HG03159 (cell line): Measurements from ENCODE around the gene AEBP2.

ENCODE experiments used
- ATAC-seq: cut with Tn5 transposase; IDR thresholded peaks from one replicate; pipeline ENCODE4 v1.9.1; 2021; ENCODE audit warnings: mild to moderate bottlenecking, moderate library complexity; ENCODE audit not compliant: unreplicated experiment

AEBP2 gene

GRCh38 chr12:19498099-19498498 is 58.8 kb downstream of the AEBP2 start:
- ATAC-seq = no peak

DNA sequence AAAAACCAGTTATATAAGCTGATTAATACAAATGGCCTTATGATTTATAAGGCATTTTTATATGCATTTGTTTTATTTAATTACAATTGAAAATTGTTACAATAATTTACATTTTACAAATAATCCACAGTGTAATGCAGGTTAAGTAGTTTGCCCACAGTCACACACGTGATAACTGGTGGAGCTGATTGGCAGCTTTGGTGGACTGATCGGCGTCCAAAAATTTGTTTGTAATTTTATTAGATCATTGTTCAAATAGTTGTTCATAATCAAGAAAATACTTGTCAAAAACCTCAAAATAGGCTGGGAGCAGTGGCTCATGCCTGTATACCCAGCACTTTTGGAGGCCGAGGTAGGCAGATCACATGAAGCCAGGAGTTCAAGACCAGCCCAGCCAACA is 59.7 kb downstream of the AEBP2 start:
- ATAC-seq = no peak

- no peak for ATAC-seq
Measured at GRCh38 chr12:19506497-19506896, 67.2 kb downstream of the AEBP2 start.

- no peak for ATAC-seq
Measured at GRCh38 chr12:19507823-19508222, 68.5 kb downstream of the AEBP2 start.

DNA sequence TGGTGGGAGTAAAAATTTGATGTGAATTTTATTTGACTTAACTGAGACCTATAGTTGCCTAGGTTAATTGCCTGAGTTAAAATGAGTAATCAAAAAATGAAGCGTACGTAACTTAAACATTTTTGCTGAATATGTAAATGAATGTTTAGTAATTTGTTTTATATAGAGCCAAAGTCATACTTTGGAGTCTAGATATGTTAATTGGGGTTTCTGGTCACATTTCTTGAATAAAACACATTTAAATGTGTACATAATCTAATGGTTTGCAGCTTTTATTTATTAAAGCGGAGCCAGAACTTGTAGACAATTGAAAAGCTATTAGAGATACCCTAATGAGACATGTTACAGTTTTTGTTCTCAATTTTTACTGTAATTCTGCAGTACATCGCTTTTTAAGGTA is 71.2 kb downstream of the AEBP2 start:
- ATAC-seq = no peak

- ATAC-seq = no peak
Measured at GRCh38 chr12:19515179-19515578, 75.9 kb downstream of the AEBP2 start.

- ATAC-seq = no peak
Measured at GRCh38 chr12:19517583-19517982, 78.3 kb downstream of the AEBP2 start.

DNA sequence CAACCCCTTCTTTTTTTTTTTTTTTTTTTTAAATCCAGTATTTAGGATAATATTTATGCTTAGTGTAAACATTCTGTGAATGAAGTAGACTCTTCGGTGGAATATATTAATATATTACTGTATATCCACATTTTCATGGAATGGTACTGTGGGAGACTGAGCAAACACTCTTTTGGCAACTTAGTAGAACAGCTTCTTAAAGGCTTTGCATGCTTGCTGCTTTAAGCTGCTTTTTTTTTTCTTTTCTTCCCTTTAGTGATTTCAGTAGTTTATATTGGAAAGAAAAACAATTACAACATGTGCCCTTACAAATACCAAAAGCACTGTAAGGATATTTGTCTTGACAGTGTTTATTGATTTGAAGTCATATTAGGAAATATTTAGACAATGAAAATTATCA is 78.9 kb downstream of the AEBP2 start:
- no peak for ATAC-seq

DNA sequence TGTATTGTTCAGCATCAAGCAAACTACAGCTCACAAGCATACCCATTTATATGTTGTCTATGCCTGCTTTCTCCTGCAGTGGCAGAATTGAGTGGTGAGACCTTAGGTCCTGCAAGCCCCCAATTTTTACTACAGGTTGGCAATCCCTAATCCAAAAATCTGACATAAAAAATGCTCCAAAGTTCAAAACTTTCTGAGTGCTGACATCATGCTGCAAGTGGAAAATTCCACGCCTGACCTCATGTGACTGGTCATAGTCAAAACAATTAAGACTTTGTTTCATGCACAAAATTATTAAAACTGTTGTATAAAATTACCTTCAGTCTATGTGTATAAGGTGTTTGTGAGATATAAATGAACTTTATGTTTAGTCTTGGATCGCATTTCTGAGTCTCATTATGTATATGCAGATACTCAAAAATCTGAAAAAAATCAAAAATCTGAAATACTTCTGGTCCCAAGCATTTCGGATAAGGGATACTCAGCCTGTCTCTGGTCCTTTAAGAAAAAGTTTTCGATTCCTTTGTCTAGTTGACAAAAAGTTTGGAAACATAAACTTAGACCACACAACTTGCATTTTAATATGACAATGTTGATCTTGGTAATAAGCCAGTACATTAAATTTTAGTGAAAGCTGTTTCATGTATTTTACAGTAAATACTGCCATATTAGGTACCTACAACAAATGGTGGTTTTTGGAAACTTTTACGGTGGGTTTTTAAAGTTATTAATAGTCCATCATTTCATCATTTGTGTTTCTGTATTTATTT is 81.5 kb downstream of the AEBP2 start:
- no peak for ATAC-seq

- no peak for ATAC-seq
Measured at GRCh38 chr12:19525274-19525673, 86.0 kb downstream of the AEBP2 start.

DNA sequence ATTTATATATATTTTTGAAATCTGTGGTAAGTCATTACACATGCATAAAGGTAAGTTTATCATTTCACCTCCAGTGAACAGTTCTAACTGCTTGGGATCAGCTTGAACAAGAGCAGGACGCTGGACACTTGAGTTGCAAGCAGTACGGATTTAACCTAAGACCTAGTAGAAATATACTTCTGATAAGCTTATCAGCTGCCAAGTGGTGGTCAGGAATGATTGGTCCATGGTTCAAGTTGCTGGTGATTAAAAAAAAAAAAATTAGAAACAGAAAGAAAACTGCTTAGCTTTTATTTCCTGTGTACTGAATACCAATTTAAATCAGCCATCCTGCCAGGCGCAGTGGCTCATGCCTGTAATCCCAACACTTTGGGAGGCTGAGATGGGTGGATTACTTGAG is 88.6 kb downstream of the AEBP2 start:
- ATAC-seq = no peak

GRCh38 chr12:19528750-19529149 is 89.5 kb downstream of the AEBP2 start:
- no peak for ATAC-seq

GRCh38 chr12:19529951-19530636 is 90.8 kb downstream of the AEBP2 start:
- no peak for ATAC-seq

DNA sequence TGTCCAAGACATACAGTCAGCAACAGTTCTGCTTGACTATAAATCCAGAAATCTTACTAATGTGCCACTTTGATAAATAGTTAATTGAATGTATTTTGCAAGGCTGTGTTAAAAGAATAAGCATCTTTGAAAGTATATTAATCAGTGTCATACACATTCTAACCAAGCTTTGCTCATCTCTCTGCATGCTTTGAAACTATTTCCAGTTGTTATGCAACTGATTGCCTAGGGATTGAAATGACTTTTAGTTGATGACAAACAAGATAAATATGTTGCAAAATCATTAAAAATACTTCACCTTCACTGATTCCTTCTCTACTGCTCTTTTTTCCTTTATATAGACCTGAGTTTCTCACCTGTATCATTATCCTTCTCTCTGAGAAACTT is 91.3 kb downstream of the AEBP2 start:
- no peak for ATAC-seq

- no peak for ATAC-seq
Measured at GRCh38 chr12:19533567-19533966, 94.3 kb downstream of the AEBP2 start.

- ATAC-seq = no peak
Measured at GRCh38 chr12:19539071-19539470, 99.8 kb downstream of the AEBP2 start.

DNA sequence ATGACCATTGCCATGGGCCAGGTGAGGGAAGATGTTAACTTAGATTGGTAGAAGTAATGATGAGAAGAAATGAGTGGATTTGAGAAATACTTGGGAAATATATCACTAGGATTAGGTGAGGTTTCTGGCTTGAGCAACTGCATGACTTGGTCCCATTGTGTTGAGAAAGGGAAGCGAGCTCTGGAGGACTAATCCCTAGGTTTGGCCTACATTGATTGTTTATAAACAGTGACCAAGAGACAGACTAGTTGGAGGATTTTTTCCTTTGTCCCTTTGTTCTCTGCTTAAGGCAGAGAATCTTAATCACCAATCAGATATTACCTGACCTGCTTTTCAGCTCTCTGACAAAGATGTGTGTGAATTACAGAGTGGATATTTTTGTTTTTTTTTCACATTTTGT is 100.5 kb downstream of the AEBP2 start:
- ATAC-seq = no peak

GRCh38 chr12:19542606-19543005 is 103.3 kb downstream of the AEBP2 start:
- no peak for ATAC-seq

DNA sequence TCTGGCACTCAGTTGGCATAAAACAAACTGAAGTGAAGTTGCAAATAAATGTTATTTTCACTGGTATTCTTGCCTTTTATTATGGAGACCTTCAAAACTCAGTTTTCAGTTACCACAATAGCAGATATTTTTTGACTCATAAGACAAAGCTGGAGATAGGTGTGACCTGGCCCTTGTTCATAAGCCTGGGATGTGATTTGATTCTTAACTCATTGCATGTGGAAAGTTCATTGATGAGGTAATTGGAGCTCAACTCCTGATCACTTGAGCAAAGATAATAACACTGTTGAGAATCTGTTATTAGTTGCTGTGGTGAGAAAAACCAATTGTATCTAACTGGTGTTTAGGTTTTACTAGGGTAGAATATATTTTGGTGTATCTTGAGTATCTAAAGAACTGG is 105.1 kb downstream of the AEBP2 start:
- ATAC-seq = no peak

DNA sequence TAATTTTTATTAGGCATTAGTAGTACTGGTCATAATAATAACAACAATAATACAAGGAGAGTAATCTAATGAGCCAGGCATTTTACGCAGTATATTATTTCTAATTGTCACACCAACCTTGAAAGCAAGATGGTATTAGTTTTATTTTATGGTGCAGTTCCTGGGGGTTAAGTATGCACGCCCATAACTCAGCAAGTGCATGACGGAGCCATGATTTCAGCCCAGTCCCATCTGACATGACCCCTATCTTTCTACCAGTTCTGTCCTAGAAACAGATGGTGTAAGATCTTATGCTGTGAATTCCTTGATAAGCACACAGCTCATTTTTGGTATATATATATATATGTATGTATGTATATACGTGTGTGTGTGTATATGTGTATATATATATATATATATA is 106.0 kb downstream of the AEBP2 start:
- ATAC-seq = no peak

DNA sequence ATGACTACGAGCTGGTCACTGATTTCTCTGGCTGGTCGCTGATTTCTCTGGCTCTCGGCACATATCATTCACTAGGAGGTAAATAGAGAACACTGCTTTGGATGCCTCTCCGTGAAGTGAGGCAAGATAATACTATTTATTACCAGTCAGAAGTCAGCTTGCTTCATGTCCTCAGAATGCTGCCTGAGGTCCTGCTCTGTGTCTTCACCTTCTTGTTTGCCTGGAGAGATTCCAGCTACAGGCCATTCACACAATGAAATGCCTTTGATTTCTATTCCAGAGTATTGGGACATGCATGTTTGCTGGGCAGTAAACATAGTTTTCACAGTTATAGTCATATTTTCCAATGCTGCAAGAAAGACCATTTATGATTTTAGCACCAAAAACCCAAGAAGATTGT is 106.7 kb downstream of the AEBP2 start:
- ATAC-seq = no peak

DNA sequence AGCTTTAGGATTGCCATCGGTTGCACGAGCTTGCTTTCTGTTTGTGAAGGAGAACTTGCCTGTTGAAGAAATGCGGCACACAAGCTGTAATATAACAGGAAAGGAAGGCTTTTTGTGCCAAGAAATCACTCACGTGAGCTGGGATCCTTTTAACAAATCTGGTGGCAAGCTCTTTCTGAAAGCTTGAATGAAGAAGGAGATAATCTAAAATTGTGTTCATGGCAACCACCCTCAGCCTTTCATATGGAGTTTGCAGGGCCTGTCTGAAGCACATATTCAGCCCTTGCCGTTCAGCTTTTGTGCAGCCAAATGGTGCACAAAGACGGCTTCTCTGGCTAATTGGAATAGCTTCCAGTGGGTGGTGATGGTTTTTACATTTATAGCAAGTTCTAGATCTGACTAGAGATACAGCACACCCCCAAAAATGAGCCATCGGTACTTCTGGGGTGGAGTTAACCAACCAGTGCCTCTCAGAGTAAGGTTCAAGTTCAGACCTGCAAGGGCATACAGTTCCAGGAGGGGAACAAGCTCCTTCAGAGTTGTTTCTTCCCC is 107.4 kb downstream of the AEBP2 start:
- no peak for ATAC-seq
